IMR-90 (cell line): ENCODE measurements around the gene PPP1R2. TPM values are rescaled to one million over a fixed set of nuclear protein-coding genes. Genes with fewer than 3 reads are reported as not detected.

Experiments
- ATAC-seq: fragments of 200-7000 bp; cut with Tn5 transposase; 2 replicates; pipeline ENCODE4 v1.9.1; 2020; ENCODE audit warnings: low read depth, mild to moderate bottlenecking, moderate library complexity
- BruUV-seq: library from RNA; stranded (reverse); fragments of 400-500 nt; replicated peaks from 2 replicates; lab custom pipeline; 2021; lab: Mats Ljungman, UMichigan
- CTCF ChIA-PET: fragments of 300-600 bp; formaldehyde crosslinking; extraction: SDS; loops from one replicate; lab custom pipeline; 2021; ENCODE audit warnings: antibody characterized with exemption; lab: Yijun Ruan, JAX
- POLR2A ChIA-PET: fragments of 300-600 bp; sonication (Branson Sonifier 250); formaldehyde crosslinking; loops from one replicate; lab custom pipeline; 2022; ENCODE audit warnings: antibody characterized with exemption; ENCODE audit not compliant: unreplicated experiment; lab: Charles Lee
- DNase-seq: peaks from one replicate; pipeline ENCODE4 v3.0.0; 2013
- H2AFZ ChIP-seq: replicated peaks from 2 replicates; pipeline ENCODE3; 2013; ENCODE audit warnings: low read length, mild to moderate bottlenecking; ENCODE audit not compliant: poor library complexity
- H2AK5ac ChIP-seq: 2 replicates; pipeline ENCODE4 v1.6.1; 2013; ENCODE audit warnings: low read depth, low read length, inconsistent platforms
- H2AK9ac ChIP-seq: replicated peaks from 2 replicates; pipeline ENCODE3; 2013; ENCODE audit warnings: mild to moderate bottlenecking, low read depth, low read length, moderate library complexity; ENCODE audit not compliant: poor library complexity
- H2BK120ac ChIP-seq: 2 replicates; pipeline ENCODE4 v1.6.1; 2013; ENCODE audit warnings: low read depth, low read length, inconsistent platforms
- H2BK15ac ChIP-seq: 3 replicates; pipeline ENCODE4 v1.6.1; 2013; ENCODE audit warnings: low read depth, low read length, inconsistent platforms
- H2BK20ac ChIP-seq: 2 replicates; pipeline ENCODE4 v1.6.1; 2013; ENCODE audit warnings: low read depth, mild to moderate bottlenecking, inconsistent platforms, low read length, moderate library complexity
- H2BK5ac ChIP-seq: 2 replicates; pipeline ENCODE4 v1.6.1; 2013; ENCODE audit warnings: mild to moderate bottlenecking, low read depth, low read length, inconsistent platforms; ENCODE audit not compliant: poor library complexity, severe bottlenecking
- H3K14ac ChIP-seq: replicated peaks from 2 replicates; pipeline ENCODE4 v1.6.1; 2013; ENCODE audit warnings: low read depth, low read length, inconsistent platforms
- H3K18ac ChIP-seq: 2 replicates; pipeline ENCODE4 v1.6.1; 2013; ENCODE audit warnings: low read depth, low read length, control low read depth
- H3K23ac ChIP-seq: 2 replicates; pipeline ENCODE4 v1.6.1; 2013; ENCODE audit warnings: low read depth, low read length, inconsistent platforms
- H3K27ac ChIP-seq: 2 replicates; pipeline ENCODE4 v1.5.1; 2013; ENCODE audit warnings: mild to moderate bottlenecking, control low read depth, low read length; ENCODE audit not compliant: insufficient read depth
- H3K27me3 ChIP-seq: 2 replicates; pipeline ENCODE4 v1.6.1; 2013; ENCODE audit warnings: low read length; ENCODE audit not compliant: control insufficient read depth, insufficient read depth
- H3K36me3 ChIP-seq: 2 replicates; pipeline ENCODE4 v1.6.1; 2013; ENCODE audit warnings: low read length, mixed read lengths; ENCODE audit not compliant: control insufficient read depth, insufficient read depth
- H3K4ac ChIP-seq: 2 replicates; pipeline ENCODE4 v1.6.1; 2013; ENCODE audit warnings: low read depth, low read length, inconsistent platforms
- H3K4me1 ChIP-seq: 2 replicates; pipeline ENCODE4 v1.6.1; 2013; ENCODE audit warnings: low read length, mixed read lengths; ENCODE audit not compliant: control insufficient read depth, insufficient read depth
- H3K4me2 ChIP-seq: 2 replicates; pipeline ENCODE4 v1.6.1; 2013; ENCODE audit warnings: low read depth, mild to moderate bottlenecking, control low read depth, low read length, moderate library complexity
- H3K4me3 ChIP-seq: 2 replicates; pipeline ENCODE4 v1.5.1; 2013; ENCODE audit warnings: low read depth, mild to moderate bottlenecking, control low read depth, low read length, moderate library complexity; ENCODE audit not compliant: insufficient read depth
- H3K56ac ChIP-seq: 2 replicates; pipeline ENCODE4 v1.6.1; 2013; ENCODE audit warnings: low read length, inconsistent platforms; ENCODE audit not compliant: insufficient read depth; ENCODE audit errors: extremely low read depth
- H3K79me1 ChIP-seq, 2 experiments: 2 replicates each; pipeline ENCODE4 v1.6.1; 2013; ENCODE audit warnings: low read length in 2 of 2, inconsistent platforms in 1 of 2, low read depth in 1 of 2
- H3K9ac ChIP-seq: 2 replicates; pipeline ENCODE4 v1.6.1; 2013; ENCODE audit warnings: low read depth, low read length, control low read depth
- H3K9me1 ChIP-seq: 2 replicates; pipeline ENCODE4 v1.6.1; 2013; ENCODE audit warnings: low read length, inconsistent platforms; ENCODE audit not compliant: insufficient read depth
- H3K9me3 ChIP-seq: 2 replicates; pipeline ENCODE4 v1.6.1; 2013; ENCODE audit warnings: low read length; ENCODE audit not compliant: control insufficient read depth, insufficient read depth
- H4K20me1 ChIP-seq: 2 replicates; pipeline ENCODE4 v1.6.1; 2013; ENCODE audit warnings: low read length, inconsistent platforms; ENCODE audit not compliant: insufficient read depth
- H4K5ac ChIP-seq: 2 replicates; pipeline ENCODE4 v1.6.1; 2013; ENCODE audit warnings: mild to moderate bottlenecking, low read depth, low read length, control low read depth
- H4K8ac ChIP-seq, 2 experiments: 2 replicates each; pipeline ENCODE4 v1.6.1; 2013; ENCODE audit warnings: low read depth in 2 of 2, low read length in 2 of 2, control low read depth in 1 of 2, inconsistent platforms in 1 of 2
- H4K91ac ChIP-seq: 2 replicates; pipeline ENCODE4 v1.6.1; 2013; ENCODE audit warnings: low read depth, low read length, inconsistent platforms; ENCODE audit not compliant: insufficient read depth
- BHLHE40 ChIP-seq: fragments of 150-350 bp; IDR thresholded peaks from 2 replicates; pipeline ENCODE4 v1.6.1; 2016; ENCODE audit warnings: mild to moderate bottlenecking, low read depth, low read length
- CEBPB ChIP-seq: IDR thresholded peaks from 2 replicates; pipeline ENCODE4 v1.6.1; 2012; ENCODE audit warnings: low read depth, low read length, improper control_type of control experiment
- MAFK ChIP-seq: IDR thresholded peaks from 2 replicates; pipeline ENCODE4 v1.6.1; 2012; ENCODE audit warnings: low read depth, low read length, improper control_type of control experiment
- MAZ ChIP-seq: IDR thresholded peaks from 2 replicates; pipeline ENCODE4 v1.6.1; 2012; ENCODE audit warnings: low read depth, mild to moderate bottlenecking, low read length, improper control_type of control experiment, moderate library complexity, borderline replicate concordance
- RAD21 ChIP-seq: IDR thresholded peaks from 2 replicates; pipeline ENCODE4 v1.6.1; 2012; ENCODE audit warnings: low read length, improper control_type of control experiment
- WGBS, 2 experiments: methylation state at CpG; one replicate each; pipeline versions ENCODE4 v1.1.5 to v1.1.7; 2013; ENCODE audit warnings: missing lambda C conversion rate in 2 of 2; ENCODE audit not compliant: insufficient read length in 1 of 2; ENCODE audit errors: extremely low coverage in 2 of 2; 5-methylcytosine and 5-hydroxymethylcytosine counted together
- dilution Hi-C: fragments of 300-500 bp; cut with HindIII; formaldehyde crosslinking; loops from one replicate; pipeline ENCODE4 v1.14.3; 2018; ENCODE audit warnings: low sequenced_read_pairs; ENCODE audit not compliant: unreplicated experiment
- in situ Hi-C: fragments of 300-500 bp; cut with MboI; formaldehyde crosslinking; loops from 3 replicates; pipeline ENCODE4 v1.14.3; 2019; ENCODE audit warnings: low sequenced_read_pairs, inconsistent platforms, mixed read lengths
- intact Hi-C: fragments of 100-400 bp; cut with micrococcal nuclease; formaldehyde crosslinking; loops from 2 replicates; pipeline ENCODE4 v1.10.0; 2022
- polyA plus RNA-seq, 3 experiments: library from polyadenylated mRNA; depleted of rRNA; stranded (reverse); fragments of >200 nt; gene quantifications; 2 replicates each; pipeline ENCODE4 v1.2.3, GENCODE V29; 2012; ENCODE audit warnings: low replicate concordance in 1 of 3
- total RNA-seq: library from RNA; depleted of rRNA; stranded (reverse); fragments of >200 nt; gene quantifications from 2 replicates; pipeline ENCODE4 v1.2.3, GENCODE V29; 2012

PPP1R2 gene
- total and polyA plus RNA-seq, 2 of the 4 experiments (the other 2 are of a cell fraction) = 9.2 to 36.0 TPM

DNA sequence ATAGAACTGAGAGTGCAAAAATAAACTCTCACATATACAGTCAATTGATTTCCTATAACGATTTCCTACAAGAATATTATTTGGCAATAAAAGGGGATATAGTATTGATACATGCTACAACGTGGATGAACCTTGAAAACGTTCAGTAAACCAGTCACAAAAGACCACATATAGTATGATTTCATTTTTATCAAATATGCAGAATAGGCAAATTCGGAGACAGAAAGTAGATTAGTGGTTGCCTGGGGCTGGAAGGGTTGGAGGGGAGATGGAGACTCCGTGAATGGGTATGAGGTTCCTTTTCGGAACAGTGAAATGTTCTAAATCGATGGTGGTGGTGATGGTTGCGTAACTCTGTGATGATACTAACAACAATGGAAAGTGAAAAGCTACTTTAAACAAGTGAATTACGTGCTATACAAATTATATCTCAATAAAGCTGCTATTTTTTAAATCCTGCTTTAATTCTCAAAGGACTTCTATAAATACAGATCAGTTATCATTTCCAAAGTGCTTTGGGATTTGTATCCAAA, 34.6 kb upstream of the PPP1R2 start:
- no peaks in the 10 kb centered on the region for H3K9me1 ChIP-seq
- no peak overlapping the region for H4K8ac ChIP-seq
- DNase-seq (no peak), ATAC-seq (no peak)
- no peak overlapping the region for H2BK20ac ChIP-seq
- no peak overlapping the region for H3K18ac ChIP-seq
- H2AK9ac ChIP-seq = no peak overlapping the region
- H4K20me1 ChIP-seq = no peaks in the 10 kb centered on the region
- dilution Hi-C loops (no loop called here), intact Hi-C loops (no loop called here), in situ Hi-C loops (no loop called here)
- H3K9me3 ChIP-seq = peaks cover 2% of the 10 kb centered on the region; the same call in 1 of the 2 replicates
- no peaks in the 10 kb centered on the region for H3K79me1 ChIP-seq
- no peak overlapping the region for H2BK5ac ChIP-seq
- CTCF ChIA-PET = no interaction called here
- 50% methylated on average over 2 of the region's 9 CpGs; no CpG with 5 or more reads in 1 of the 2 experiments for WGBS, 2 experiments
- no TSS peak for BruUV-seq
- no peak overlapping the region for H2BK15ac ChIP-seq
- no peak overlapping the region for H3K4me3 ChIP-seq
- no peak overlapping the region for H4K91ac ChIP-seq
- POLR2A ChIA-PET = no interaction called here
- no peak overlapping the region for H3K23ac ChIP-seq
- no peak overlapping the region for H3K4me2 ChIP-seq
- H3K36me3 ChIP-seq = no peaks in the 10 kb centered on the region
- H3K9ac ChIP-seq = no peak overlapping the region
- H3K27me3 ChIP-seq = peaks cover 32% of the 10 kb centered on the region
- H3K56ac ChIP-seq = no peak overlapping the region
- no peak overlapping the region for H3K27ac ChIP-seq
- no peak overlapping the region for H2AK5ac ChIP-seq
- TF ChIP-seq CEBPB (peak; percentile 84), MAZ (no peak), BHLHE40 (no peak), RAD21 (no peak), MAFK (peak; percentile 59)
- H3K4me1 ChIP-seq = no peaks in the 10 kb centered on the region
- no peak overlapping the region for H2BK120ac ChIP-seq
- H2AFZ ChIP-seq = no peak overlapping the region
- no peak overlapping the region for H3K4ac ChIP-seq
- no peak overlapping the region for H4K5ac ChIP-seq
- H3K14ac ChIP-seq = no peak overlapping the region
